Panc1 (cell line): ENCODE results near the gene PTPRH. TPM values are rescaled to one million over a fixed set of nuclear protein-coding genes. Genes with fewer than 3 reads are reported as not detected.

Experiments
- ATAC-seq: fragments of 200-7000 bp; cut with Tn5 transposase; 2 replicates; pipeline ENCODE4 v1.9.1; 2020; ENCODE audit warnings: mild to moderate bottlenecking, moderate library complexity
- BruUV-seq: library from RNA; stranded (reverse); fragments of 400-500 nt; replicated peaks from 2 replicates; lab custom pipeline; 2021; lab: Mats Ljungman, UMichigan
- CTCF ChIA-PET: fragments of 300-600 bp; sonication (Branson Sonifier 250); formaldehyde crosslinking; loops from one replicate; lab custom pipeline; 2022; ENCODE audit warnings: antibody characterized with exemption; lab: Charles Lee
- POLR2A ChIA-PET: fragments of 300-600 bp; sonication (Branson Sonifier 250); formaldehyde crosslinking; loops from one replicate; lab custom pipeline; 2022; ENCODE audit warnings: antibody characterized with exemption; lab: Charles Lee
- DNase-seq: peaks from one replicate; pipeline ENCODE4 v3.0.0-alpha.2; 2010; ENCODE audit warnings: low read depth, low spot score
- H3K27ac ChIP-seq: 2 replicates; pipeline ENCODE4 v1.5.1; 2011; ENCODE audit warnings: mild to moderate bottlenecking, low read length, inconsistent platforms
- H3K27me3 ChIP-seq: fragments of 200-500 bp; sonication (Bioruptor generic); 2 replicates; pipeline ENCODE4 v1.6.0; 2014; ENCODE audit warnings: low read length, inconsistent platforms; ENCODE audit not compliant: control insufficient read depth, insufficient read depth
- H3K36me3 ChIP-seq: fragments of 200-500 bp; sonication (Bioruptor generic); 2 replicates; pipeline ENCODE4 v1.5.1; 2014; ENCODE audit warnings: inconsistent platforms, mild to moderate bottlenecking, low read length, moderate library complexity; ENCODE audit not compliant: control insufficient read depth, insufficient read depth
- H3K4me1 ChIP-seq: 2 replicates; pipeline ENCODE4 v1.5.1; 2011; ENCODE audit warnings: inconsistent platforms, mild to moderate bottlenecking, low read length, moderate library complexity; ENCODE audit not compliant: control insufficient read depth, insufficient read depth
- H3K4me3 ChIP-seq, 2 experiments: 2 replicates each; pipeline ENCODE4 v1.5.1; 2011 to 2012; ENCODE audit warnings: low read depth in 2 of 2, low read length in 2 of 2, mild to moderate bottlenecking in 2 of 2, inconsistent platforms in 1 of 2, moderate library complexity in 1 of 2
- H3K9me3 ChIP-seq: fragments of 200-500 bp; sonication (Bioruptor generic); 2 replicates; pipeline ENCODE4 v1.5.1; 2014; ENCODE audit warnings: low read depth, mild to moderate bottlenecking, inconsistent platforms, low read length, moderate library complexity; ENCODE audit not compliant: control insufficient read depth, insufficient read depth
- POLR2AphosphoS5 ChIP-seq: IDR thresholded peaks from 2 replicates; pipeline ENCODE4 v1.6.1; 2012; ENCODE audit warnings: mild to moderate bottlenecking, low read depth, low read length, moderate library complexity
- SIN3A ChIP-seq: IDR thresholded peaks from 2 replicates; pipeline ENCODE4 v1.6.1; 2012; ENCODE audit warnings: low read depth, mild to moderate bottlenecking, low read length, moderate library complexity, borderline replicate concordance; ENCODE audit not compliant: insufficient read depth
- TCF7L2 ChIP-seq: IDR thresholded peaks from 2 replicates; pipeline ENCODE4 v1.6.1; 2011; ENCODE audit warnings: mild to moderate bottlenecking, low read depth, low read length, inconsistent platforms
- in situ Hi-C: cut with HindIII; loops from 2 replicates; pipeline ENCODE4 v1.10.0; 2016; ENCODE audit warnings: low sequenced_read_pairs, low pct_unique_long_range_greater_than_20kb
- intact Hi-C: fragments of 100-400 bp; cut with micrococcal nuclease; formaldehyde crosslinking; loops from one replicate; pipeline ENCODE4 v1.10.0; 2022; ENCODE audit not compliant: unreplicated experiment
- total RNA-seq: library from RNA; stranded (reverse); gene quantifications from one replicate; pipeline ENCODE4 v1.2.1, GENCODE V29; 2021; ENCODE audit not compliant: unreplicated experiment
- TF ChIP-seq, protein P1 (sequence below): fragments of 450-650 bp; IDR thresholded peaks from 2 replicates; pipeline ENCODE4 v1.5.1; 2017; ENCODE audit warnings: mild to moderate bottlenecking
- TF ChIP-seq, protein P2 (sequence below), 2 experiments: IDR thresholded peaks; 2 replicates each; pipeline ENCODE4 v1.6.1; 2011 to 2012; ENCODE audit warnings: low read depth in 2 of 2, control low read depth in 1 of 2, low read length in 1 of 2, mild to moderate bottlenecking in 1 of 2, moderate library complexity in 1 of 2; ENCODE audit not compliant: insufficient read depth in 1 of 2

The PTPRH gene
- total RNA-seq, 1 experiment from 2014 or later: 42.8 TPM

DNA sequence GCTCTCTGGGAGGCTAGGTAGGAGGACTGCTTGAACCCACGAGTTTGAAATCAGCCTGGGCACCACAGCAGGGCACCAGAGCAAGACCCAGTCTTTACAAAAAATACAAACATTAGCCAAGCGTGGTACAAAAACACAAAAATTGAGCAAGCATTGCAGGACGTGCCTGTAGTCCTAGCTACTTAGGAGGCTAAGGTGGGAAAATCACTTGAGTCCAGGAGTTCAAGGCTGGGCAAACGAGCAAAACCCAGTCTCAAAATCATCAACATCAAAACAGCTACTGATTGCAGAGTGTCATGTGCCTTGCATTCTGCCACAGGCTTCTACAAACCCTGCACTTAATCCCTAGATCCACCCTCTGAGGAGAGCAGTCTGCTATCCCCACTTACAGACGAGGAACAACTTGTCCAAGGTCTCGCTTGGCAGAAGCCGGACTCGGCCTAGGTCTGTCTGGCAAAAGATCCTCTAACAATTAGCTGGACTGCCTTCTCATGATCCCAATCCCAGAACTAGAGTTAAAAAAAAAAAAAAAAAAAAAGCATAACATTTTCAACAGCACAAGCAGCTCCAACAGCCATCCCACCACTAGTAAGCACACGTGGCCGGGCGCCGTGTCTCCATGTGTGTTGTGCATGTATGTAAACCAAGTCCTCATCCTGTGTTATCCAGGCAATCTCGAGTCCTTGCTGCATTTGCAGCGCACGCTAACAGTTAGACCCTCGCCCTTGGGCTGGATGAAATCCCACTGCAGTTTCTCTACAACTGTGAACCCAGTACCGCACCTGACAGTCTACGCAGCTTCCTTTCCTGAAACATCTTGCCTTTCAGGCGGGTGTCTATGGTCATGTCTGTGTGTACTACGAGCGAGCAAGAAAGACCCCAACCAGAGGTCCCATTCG lies 47.5 kb upstream of the PTPRH start:
- Histone ChIP-seq H3K27ac (peak overlapping the region; percentile 91), H3K4me1 (peaks cover 48% of the 10 kb centered on the region), H3K4me3 (peak overlapping the region; percentile 81 to 96), H3K9me3 (no peaks in the 10 kb centered on the region), H3K27me3 (no peaks in the 10 kb centered on the region), H3K36me3 (peaks cover 5% of the 10 kb centered on the region; the same call in 1 of the 2 replicates)
- POLR2A ChIA-PET: interaction anchor here (0.6 kb wide), 1 partner anchor 100 kb away, joined by 3 read pairs; no protein-coding TSS in a partner anchor
- no peak for DNase-seq
- CTCF ChIA-PET: interaction anchor here (1.9 kb wide), 1 partner anchor 127 kb away, joined by 5 read pairs; the partner anchor contains the start of gene TMEM238
- TSS peak; percentile 69 for BruUV-seq
- in situ Hi-C loops: no loop called here
- ATAC-seq: no peak
- intact Hi-C loops: no loop called here
- TF ChIP-seq POLR2AphosphoS5 (no peak), SIN3A (no peak)
- TF ChIP-seq, protein P1, sequence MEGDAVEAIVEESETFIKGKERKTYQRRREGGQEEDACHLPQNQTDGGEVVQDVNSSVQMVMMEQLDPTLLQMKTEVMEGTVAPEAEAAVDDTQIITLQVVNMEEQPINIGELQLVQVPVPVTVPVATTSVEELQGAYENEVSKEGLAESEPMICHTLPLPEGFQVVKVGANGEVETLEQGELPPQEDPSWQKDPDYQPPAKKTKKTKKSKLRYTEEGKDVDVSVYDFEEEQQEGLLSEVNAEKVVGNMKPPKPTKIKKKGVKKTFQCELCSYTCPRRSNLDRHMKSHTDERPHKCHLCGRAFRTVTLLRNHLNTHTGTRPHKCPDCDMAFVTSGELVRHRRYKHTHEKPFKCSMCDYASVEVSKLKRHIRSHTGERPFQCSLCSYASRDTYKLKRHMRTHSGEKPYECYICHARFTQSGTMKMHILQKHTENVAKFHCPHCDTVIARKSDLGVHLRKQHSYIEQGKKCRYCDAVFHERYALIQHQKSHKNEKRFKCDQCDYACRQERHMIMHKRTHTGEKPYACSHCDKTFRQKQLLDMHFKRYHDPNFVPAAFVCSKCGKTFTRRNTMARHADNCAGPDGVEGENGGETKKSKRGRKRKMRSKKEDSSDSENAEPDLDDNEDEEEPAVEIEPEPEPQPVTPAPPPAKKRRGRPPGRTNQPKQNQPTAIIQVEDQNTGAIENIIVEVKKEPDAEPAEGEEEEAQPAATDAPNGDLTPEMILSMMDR: no peak

DNA sequence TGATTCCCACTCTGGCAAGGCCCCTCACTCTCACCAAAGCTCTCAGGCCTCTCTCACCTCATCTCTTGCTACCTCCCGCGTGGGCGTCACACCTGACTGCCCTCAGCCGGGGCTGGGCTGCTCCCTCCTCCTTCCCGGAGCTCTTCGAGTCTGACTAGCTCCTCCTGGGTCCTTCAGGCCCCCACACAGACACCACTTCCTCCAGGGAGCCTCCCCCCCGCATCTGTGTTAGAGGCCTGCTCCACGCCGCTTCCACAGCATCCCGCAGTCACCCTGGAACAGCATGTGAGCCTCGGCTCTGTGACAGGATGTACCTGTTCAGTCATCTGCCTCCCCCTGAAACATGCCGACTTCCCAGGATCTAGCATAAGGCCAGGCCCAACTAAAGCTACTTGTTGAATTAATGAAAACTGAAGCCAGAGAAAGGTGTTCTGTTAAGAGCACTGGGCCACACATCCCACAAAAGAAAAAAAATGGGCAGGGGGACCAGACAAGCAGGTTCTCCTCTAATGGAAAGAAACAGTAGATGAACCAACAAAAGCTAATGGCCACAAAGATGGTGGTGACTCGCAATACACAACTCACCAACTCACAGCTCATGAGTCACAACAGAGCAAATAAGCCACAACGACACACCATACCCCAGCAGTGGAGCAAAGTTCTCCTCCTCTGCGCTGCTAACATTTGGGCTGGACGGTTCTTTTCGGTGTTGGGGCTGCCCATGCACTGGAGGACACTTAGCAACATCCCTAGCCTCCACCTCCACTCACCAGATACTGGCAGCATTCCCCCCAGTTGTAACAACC lies 46.5 kb upstream of the PTPRH start:
- ChIA-PET CTCF (interaction anchor here (0.5 to 1.9 kb wide), 2 partner anchors 116 to 128 kb away, joined by 4 to 5 read pairs; partner anchors contain the start of gene TMEM238), POLR2A (interaction anchor here (0.6 kb wide), 1 partner anchor 47 kb away, joined by 3 read pairs; the partner anchor contains the start of gene PTPRH)
- Histone ChIP-seq H3K9me3 (no peaks in the 10 kb centered on the region), H3K4me3 (peak overlapping the region; percentile 81 to 96), H3K4me1 (peaks cover 50% of the 10 kb centered on the region), H3K27ac (peak overlapping the region; percentile 91), H3K36me3 (peaks cover 5% of the 10 kb centered on the region; the same call in 1 of the 2 replicates), H3K27me3 (no peaks in the 10 kb centered on the region)
- no peak for ATAC-seq
- BruUV-seq: no TSS peak
- intact Hi-C loops (no loop called here), in situ Hi-C loops (no loop called here)
- no peak for TF ChIP-seq POLR2AphosphoS5
- TF ChIP-seq, protein P1: no peak
- no peak for TF ChIP-seq TCF7L2
- no peak for TF ChIP-seq SIN3A
- TF ChIP-seq, protein P2, sequence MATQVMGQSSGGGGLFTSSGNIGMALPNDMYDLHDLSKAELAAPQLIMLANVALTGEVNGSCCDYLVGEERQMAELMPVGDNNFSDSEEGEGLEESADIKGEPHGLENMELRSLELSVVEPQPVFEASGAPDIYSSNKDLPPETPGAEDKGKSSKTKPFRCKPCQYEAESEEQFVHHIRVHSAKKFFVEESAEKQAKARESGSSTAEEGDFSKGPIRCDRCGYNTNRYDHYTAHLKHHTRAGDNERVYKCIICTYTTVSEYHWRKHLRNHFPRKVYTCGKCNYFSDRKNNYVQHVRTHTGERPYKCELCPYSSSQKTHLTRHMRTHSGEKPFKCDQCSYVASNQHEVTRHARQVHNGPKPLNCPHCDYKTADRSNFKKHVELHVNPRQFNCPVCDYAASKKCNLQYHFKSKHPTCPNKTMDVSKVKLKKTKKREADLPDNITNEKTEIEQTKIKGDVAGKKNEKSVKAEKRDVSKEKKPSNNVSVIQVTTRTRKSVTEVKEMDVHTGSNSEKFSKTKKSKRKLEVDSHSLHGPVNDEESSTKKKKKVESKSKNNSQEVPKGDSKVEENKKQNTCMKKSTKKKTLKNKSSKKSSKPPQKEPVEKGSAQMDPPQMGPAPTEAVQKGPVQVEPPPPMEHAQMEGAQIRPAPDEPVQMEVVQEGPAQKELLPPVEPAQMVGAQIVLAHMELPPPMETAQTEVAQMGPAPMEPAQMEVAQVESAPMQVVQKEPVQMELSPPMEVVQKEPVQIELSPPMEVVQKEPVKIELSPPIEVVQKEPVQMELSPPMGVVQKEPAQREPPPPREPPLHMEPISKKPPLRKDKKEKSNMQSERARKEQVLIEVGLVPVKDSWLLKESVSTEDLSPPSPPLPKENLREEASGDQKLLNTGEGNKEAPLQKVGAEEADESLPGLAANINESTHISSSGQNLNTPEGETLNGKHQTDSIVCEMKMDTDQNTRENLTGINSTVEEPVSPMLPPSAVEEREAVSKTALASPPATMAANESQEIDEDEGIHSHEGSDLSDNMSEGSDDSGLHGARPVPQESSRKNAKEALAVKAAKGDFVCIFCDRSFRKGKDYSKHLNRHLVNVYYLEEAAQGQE (IDR thresholded peaks at IDR 0.05; ENCODE audit: insufficient read depth in 1 of 2, low read depth in 2 of 2, low read length in 1 of 2): no peak
- DNase-seq: no peak
